Subcutaneous abdominal adipose tissue (tissue), 5 donors: Measurements from ENCODE around the gene SDF2L1.
A peak's percentile ranks its signal among the peaks of the same experiment; 100 is the strongest.

ENCODE experiments used
- H3K27ac ChIP-seq: one replicate; pipeline ENCODE4 v1.7.0; 2013; ENCODE audit warnings: low read depth, mild to moderate bottlenecking, inconsistent platforms, low read length, moderate library complexity
- H3K27me3 ChIP-seq, 5 donors: one replicate each; pipeline ENCODE4 v1.7.0; 2013; ENCODE audit warnings: low read length in 5 of 5, inconsistent platforms in 1 of 5; ENCODE audit not compliant: control insufficient read depth in 5 of 5, insufficient read depth in 4 of 5
- H3K36me3 ChIP-seq, 5 donors: one replicate each; pipeline ENCODE4 v1.7.0; 2013; ENCODE audit warnings: low read length in 5 of 5; ENCODE audit not compliant: control insufficient read depth in 5 of 5, insufficient read depth in 5 of 5
- H3K4me1 ChIP-seq, 5 donors: one replicate each; pipeline ENCODE4 v1.7.0; 2013; ENCODE audit warnings: low read length in 5 of 5, mild to moderate bottlenecking in 3 of 5, moderate library complexity in 1 of 5; ENCODE audit not compliant: control insufficient read depth in 5 of 5, insufficient read depth in 5 of 5
- H3K4me3 ChIP-seq, 5 donors: one replicate each; pipeline ENCODE4 v1.7.0; 2013; ENCODE audit warnings: low read length in 5 of 5, low read depth in 1 of 5
- H3K9ac ChIP-seq, 5 donors: one replicate each; pipeline ENCODE4 v1.7.0; 2013; ENCODE audit warnings: low read length in 5 of 5, mild to moderate bottlenecking in 4 of 5, moderate library complexity in 3 of 5
- H3K9me3 ChIP-seq, 5 donors: one replicate each; pipeline ENCODE4 v1.7.0; 2013; ENCODE audit warnings: low read length in 5 of 5; ENCODE audit not compliant: control insufficient read depth in 5 of 5
- donor health status: healthy.
- donor health status: healthy.
- donor health status: healthy.
- donor health status: healthy.
- donor health status: healthy.

The SDF2L1 gene

DNA sequence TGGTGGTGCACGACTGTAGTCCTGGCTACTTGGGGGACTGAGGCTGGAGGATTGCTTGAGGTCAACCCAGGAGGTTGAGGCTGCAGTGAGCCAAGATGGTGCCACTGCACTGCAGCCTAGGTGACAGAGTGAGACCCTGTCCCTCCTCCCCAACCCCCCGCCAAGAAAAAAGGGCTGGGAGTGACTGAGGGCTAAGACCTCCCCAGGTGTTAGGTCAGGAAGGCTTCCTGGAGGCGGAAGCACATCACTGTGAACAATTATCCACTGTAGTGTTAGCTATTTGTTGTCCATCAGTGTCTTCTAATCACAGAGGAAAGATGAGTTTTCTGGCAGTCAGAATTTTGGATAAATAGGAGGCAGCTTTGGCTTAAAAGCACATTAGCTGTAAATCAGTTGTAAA lies 21.1 kb upstream of the SDF2L1 start:
- H3K9ac ChIP-seq = no peak overlapping the region
- H3K4me3 ChIP-seq = no peak overlapping the region
- H3K4me1 ChIP-seq = peaks cover 0 to 34% (median 30%) of the 10 kb centered on the region in 5 donors
- H3K36me3 ChIP-seq = peaks cover 0 to 26% (median 14%) of the 10 kb centered on the region in 5 donors
- H3K27me3 ChIP-seq = no peaks in the 10 kb centered on the region
- no peaks in the 10 kb centered on the region for H3K9me3 ChIP-seq
- no peak overlapping the region for H3K27ac ChIP-seq

DNA sequence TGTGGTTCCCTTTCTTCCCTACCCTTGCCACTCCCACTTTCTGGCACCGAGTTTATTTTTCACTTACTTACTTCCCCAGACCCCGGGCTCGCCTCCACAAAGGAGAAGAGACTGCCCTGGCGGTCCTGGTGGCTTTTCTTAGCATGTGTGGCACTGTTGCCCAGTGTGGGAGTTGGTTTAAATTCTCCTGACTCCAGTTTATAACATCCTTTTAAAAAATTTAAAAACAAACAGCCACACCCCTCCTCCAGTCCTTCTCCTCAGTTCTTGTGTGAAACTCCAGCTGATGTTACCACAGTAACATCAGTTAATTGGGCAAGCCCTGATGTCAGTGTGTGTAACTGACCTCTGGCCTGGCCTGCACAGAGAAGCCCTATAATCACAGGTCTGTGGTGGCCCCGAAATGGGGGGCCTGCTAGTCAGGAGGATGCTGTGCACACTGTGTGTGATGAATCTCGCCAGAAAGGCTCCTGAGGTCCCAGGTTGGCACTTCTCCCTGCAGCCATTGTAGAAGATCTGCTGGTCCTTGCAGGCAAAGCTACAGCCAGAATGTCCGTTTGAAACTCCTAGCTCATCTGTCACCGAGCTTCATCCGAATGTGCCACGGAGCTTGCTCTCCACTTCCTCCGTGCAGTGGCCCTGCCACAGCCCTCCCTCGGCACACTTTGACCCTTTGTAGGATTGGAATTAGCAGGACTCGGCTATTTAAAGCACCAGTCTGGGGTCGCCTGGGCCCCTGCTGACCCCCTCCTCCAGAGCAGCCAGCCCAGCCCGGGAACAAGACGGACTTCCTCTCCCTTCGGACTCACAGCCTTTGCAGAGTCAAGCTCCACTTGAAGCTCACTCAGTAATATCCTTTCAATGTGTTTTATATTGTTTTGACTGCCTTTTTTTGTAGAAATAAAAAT lies 19.8 kb upstream of the SDF2L1 start:
- no peak overlapping the region for H3K4me3 ChIP-seq
- no peaks in the 10 kb centered on the region for H3K27me3 ChIP-seq
- peaks cover 0 to 34% (median 30%) of the 10 kb centered on the region in 5 donors for H3K4me1 ChIP-seq
- peak overlapping the region in 2 of 5 donors; percentile 20 to 35 for H3K9ac ChIP-seq
- H3K27ac ChIP-seq = no peak overlapping the region
- H3K9me3 ChIP-seq = no peaks in the 10 kb centered on the region
- H3K36me3 ChIP-seq = peaks cover 0 to 23% (median 14%) of the 10 kb centered on the region in 5 donors

DNA sequence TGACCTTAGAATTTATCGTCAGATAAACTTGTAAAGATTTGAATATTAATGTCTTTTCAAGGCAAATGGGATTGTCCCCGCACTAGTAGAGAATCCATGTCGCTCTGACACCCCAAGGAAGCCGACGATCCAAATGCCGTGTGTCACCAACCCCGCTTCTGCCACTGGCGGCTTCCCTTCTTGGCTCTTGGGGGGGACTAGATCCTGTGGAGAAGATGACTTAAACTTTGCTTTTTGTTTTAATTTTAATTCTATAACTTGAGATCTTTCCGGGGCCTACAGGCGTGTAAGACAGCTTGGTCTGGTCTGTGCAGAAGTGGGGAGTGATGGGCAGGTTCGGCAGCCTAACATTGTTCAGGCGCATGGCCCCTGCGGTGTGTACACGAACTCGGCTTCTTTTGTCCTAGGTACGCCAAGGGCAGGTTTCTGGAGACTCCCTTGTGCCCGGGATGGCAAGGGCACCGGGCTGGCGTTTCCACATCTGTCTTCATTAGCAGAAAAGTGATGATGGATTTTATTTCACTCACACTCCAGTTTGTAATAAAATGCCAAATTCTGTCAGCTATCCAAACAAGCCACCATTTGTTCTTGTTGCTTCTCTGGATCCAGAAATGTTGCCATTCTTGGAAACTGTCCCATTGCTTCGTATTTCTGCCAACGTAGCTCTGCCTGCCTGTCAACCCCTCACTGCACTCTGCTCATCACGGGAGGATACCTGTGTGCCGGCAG lies 19.0 kb upstream of the SDF2L1 start:
- H3K9ac ChIP-seq = no peak overlapping the region
- no peaks in the 10 kb centered on the region for H3K9me3 ChIP-seq
- no peak overlapping the region for H3K27ac ChIP-seq
- H3K27me3 ChIP-seq = no peaks in the 10 kb centered on the region
- peaks cover 0 to 25% (median 14%) of the 10 kb centered on the region in 5 donors for H3K36me3 ChIP-seq
- peaks cover 0 to 34% (median 30%) of the 10 kb centered on the region in 5 donors for H3K4me1 ChIP-seq
- no peak overlapping the region for H3K4me3 ChIP-seq

DNA sequence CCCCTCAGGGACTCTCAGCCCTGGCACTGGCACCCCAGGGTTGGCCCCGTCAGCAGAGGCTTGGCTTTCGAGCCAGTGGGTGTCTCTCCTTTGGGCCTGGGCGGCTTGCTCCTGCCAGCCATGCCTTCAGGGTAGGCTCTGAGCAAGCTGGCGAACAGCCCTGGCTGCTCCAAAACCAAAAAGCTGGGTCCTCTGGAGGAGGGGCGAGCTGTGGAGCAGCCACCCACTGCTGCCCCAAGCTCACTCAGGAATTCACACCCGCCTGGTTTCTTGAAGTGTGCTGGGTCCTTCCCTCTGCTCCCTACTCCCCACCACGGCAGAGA lies 18.5 kb upstream of the SDF2L1 start:
- Histone ChIP-seq H3K27me3 (no peaks in the 10 kb centered on the region), H3K4me1 (peaks cover 0 to 34% (median 30%) of the 10 kb centered on the region in 5 donors), H3K9ac (no peak overlapping the region), H3K9me3 (no peaks in the 10 kb centered on the region), H3K36me3 (peaks cover 0 to 27% (median 14%) of the 10 kb centered on the region in 5 donors), H3K4me3 (no peak overlapping the region), H3K27ac (no peak overlapping the region)

DNA sequence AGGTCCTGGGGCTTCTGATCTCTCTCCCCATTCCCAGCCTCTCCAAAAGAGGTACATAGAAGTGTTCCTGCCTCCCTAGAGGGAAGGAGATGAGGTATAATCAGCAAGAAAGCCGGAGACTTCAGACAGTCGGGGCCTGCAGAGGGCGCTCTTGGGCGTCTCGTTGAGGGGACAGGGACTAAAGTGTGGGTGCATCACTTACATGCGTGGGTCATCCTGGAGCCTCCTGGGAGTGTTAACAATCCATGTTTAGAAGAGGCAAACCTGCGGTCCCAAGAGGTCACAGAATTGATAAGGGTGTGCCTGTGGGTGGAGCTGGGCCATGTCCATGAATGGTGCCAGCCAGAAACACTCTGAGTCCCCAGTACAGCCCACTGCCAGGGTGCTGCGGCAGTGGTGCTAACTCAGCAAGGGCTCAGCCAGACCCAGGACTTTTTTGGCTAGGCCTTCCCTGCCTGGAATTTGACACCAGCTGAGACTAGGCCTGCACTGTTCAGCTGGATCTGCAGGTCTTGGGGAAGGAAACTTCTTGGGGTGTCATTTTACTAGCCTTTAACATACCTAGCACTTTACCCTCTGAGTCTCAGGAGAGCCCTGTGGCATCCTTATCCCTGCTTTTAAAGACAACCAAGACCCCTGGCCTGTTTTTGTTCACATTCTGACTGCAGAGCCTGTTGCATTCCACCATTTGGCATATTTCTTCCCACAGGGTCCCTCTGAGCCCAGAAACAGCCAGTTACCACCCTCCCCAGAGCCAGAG lies 17.8 kb upstream of the SDF2L1 start:
- H3K9ac ChIP-seq = peak overlapping the region in 1 of 5 donors; percentile 7

DNA sequence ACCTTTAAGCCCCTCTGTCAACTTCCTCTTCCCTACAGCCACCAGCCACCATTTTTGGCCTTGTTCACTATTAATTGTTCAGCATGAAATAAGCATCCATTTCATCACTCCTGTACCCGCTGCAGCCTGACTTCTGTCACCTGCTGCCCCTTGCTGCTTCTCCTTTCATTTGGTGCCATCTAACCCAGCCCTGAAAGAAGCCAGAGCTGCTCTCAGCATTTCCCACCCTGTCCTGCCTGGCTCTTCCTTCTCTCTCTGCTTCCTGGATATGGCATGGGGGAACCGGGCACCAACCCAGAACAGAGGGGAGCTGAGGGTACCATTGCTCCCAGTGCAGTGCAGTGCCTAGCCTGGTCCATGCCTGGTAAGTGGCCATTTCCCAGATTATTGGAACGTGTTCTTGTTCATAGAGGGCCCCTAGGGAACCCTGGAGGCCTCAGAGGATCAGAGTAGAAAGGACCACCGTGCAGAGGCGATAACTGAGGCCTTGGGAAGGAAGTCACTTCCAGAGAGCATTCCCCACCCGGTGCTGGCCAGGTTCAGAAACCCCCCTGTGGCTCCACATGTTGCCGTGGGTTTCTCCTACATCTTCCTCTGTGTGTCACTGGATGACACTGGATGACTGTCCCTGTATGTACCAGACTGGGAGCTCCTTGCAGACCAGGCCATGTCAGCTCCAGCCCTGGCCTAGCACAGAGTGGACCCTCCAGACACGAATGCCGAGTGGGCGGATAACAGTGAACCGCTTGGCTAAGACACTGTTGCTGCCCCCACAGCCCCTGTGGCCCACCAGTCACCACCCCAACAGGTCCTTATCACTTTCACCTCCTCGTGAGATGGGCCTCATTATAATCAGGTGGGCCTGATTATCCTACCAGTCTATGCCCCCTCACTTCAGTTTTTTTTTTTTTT lies 17.0 kb upstream of the SDF2L1 start:
- no peak overlapping the region for H3K4me3 ChIP-seq
- peaks cover 0 to 24% (median 12%) of the 10 kb centered on the region in 5 donors for H3K36me3 ChIP-seq
- H3K4me1 ChIP-seq = peaks cover 0 to 48% (median 40%) of the 10 kb centered on the region in 5 donors
- H3K27ac ChIP-seq = no peak overlapping the region
- no peaks in the 10 kb centered on the region for H3K9me3 ChIP-seq
- no peaks in the 10 kb centered on the region for H3K27me3 ChIP-seq
- H3K9ac ChIP-seq = peak overlapping the region in 1 of 5 donors; percentile 11

More for the DNA sequence above, 17.8 kb upstream of the SDF2L1 start:
- H3K4me3 ChIP-seq = no peak overlapping the region
- H3K9me3 ChIP-seq = no peaks in the 10 kb centered on the region
- peaks cover 0 to 24% (median 13%) of the 10 kb centered on the region in 5 donors for H3K36me3 ChIP-seq
- H3K27ac ChIP-seq = no peak overlapping the region
- H3K4me1 ChIP-seq = peaks cover 0 to 40% (median 35%) of the 10 kb centered on the region in 5 donors
- no peaks in the 10 kb centered on the region for H3K27me3 ChIP-seq

DNA sequence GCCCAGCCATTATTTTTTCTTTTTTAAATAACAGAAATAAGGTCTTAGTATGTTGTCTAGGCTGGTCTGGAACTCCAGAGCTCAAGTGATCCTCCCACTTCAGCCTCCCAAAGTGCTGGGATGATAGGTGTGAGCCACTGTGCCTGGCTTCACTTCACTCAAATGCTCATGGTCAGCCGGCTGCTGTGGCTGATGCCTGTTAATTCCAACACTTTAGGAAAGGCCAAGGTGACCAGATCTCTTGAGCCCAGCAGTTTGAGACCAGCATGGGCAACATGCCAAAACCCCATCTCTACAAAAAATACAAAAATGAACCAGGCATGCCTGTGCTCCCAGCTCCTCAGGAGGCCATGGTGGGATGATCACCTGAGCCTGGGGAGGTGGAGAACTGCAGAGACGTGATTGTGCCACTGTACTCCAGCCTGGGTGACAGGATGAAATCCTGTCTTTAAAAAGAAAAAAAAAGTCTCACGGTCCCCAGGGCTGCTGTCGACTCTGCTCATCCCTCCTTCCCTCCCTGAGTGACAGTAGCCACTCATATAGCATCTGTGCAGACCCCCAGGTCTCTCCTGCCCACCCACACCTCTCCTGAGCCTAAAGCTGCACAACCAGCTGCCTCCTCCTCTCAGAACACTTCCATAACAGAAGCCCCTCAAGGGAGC lies 15.9 kb upstream of the SDF2L1 start:
- H3K4me1 ChIP-seq = peaks cover 0 to 44% (median 40%) of the 10 kb centered on the region in 5 donors
- no peak overlapping the region for H3K27ac ChIP-seq
- H3K27me3 ChIP-seq = no peaks in the 10 kb centered on the region
- H3K9me3 ChIP-seq = no peaks in the 10 kb centered on the region
- no peak overlapping the region for H3K9ac ChIP-seq
- H3K4me3 ChIP-seq = no peak overlapping the region
- H3K36me3 ChIP-seq = peaks cover 0 to 21% (median 12%) of the 10 kb centered on the region in 5 donors

DNA sequence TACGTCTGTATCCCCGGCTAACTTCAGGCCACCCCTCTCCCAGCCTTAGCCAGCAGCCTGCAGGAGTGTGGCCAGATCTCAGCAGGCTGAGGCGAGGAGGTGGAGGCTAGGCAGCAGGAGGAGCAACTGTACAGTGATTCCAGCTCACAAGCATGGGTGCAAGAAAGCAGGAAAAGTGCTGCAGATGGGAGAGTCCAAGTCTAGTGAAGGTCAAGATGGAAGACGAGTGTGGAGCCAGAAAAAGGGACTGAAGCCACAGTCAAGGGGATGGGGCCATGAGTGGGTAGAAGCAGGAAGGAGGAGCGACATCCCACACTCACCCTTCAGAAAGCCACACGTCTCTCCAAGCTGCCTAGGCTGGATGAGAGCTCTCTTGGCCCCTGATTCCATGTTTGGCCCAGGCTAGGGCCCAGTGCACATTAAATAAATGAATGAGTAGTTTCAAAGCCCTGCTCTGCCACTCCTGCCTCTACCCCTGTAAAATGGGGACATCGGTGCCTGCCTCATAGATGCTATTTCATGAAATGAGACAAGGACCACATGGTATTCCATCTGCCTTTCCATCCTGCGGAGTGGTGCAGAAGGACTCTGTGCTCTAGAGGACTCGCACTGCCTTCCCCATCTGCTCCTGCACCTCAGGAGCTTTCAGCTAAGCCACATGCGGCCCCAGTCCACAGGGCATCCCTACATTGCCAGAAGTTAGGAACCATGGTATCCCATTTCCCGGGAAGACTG lies 15.2 kb upstream of the SDF2L1 start:
- Histone ChIP-seq H3K9me3 (no peaks in the 10 kb centered on the region), H3K4me1 (peaks cover 0 to 41% (median 39%) of the 10 kb centered on the region in 5 donors), H3K4me3 (no peak overlapping the region), H3K9ac (no peak overlapping the region), H3K27ac (no peak overlapping the region), H3K27me3 (no peaks in the 10 kb centered on the region), H3K36me3 (peaks cover 0 to 21% (median 12%) of the 10 kb centered on the region in 5 donors)
